Loucy (cell line): Measurements from ENCODE around the gene QSER1.

Source experiments
- CTCF ChIP-seq: fragments of 200-600 bp; sonication (generic); conservative IDR thresholded peaks from 2 replicates; pipeline ENCODE4 v1.5.1; 2014; ENCODE audit warnings: mild to moderate bottlenecking, antibody characterized with exemption, low read length
- EZH2phosphoT487 ChIP-seq: fragments of 200-600 bp; IDR thresholded peaks from 2 replicates; pipeline ENCODE4 v1.6.1; 2018; ENCODE audit warnings: antibody characterized with exemption, mild to moderate bottlenecking, moderate library complexity, borderline replicate concordance

GRCh38 chr11:33017478-33017877 lies 124.9 kb downstream of the QSER1 start:
- TF ChIP-seq CTCF = no peak
- no peak for TF ChIP-seq EZH2phosphoT487
